Loucy (cell line): ENCODE measurements around the gene EMP1.

Experiments used
- H2AFZ ChIP-seq: fragments of 200-600 bp; sonication (generic); 2 replicates; pipeline ENCODE4 v1.6.0; 2016; ENCODE audit warnings: antibody characterized with exemption, mild to moderate bottlenecking, low read length, moderate library complexity
- H3F3A ChIP-seq: fragments of 200-600 bp; 2 replicates; pipeline ENCODE4 v1.6.0; 2016; ENCODE audit warnings: antibody characterized with exemption, low read depth, mild to moderate bottlenecking
- H3K27me3 ChIP-seq: fragments of 200-600 bp; sonication (generic); 2 replicates; pipeline ENCODE4 v1.6.1; 2014; ENCODE audit warnings: low read length, mild to moderate bottlenecking; ENCODE audit not compliant: insufficient read depth, poor library complexity, severe bottlenecking
- H3K36me3 ChIP-seq: fragments of 200-600 bp; sonication (generic); 2 replicates; pipeline ENCODE4 v1.6.1; 2016; ENCODE audit warnings: low read length; ENCODE audit not compliant: insufficient read depth
- H3K4me1 ChIP-seq: fragments of 200-600 bp; sonication (generic); 2 replicates; pipeline ENCODE4 v1.5.1; 2014; ENCODE audit warnings: low read length, mild to moderate bottlenecking; ENCODE audit not compliant: insufficient read depth, poor library complexity, severe bottlenecking
- H3K4me2 ChIP-seq: fragments of 200-600 bp; sonication (generic); 2 replicates; pipeline ENCODE4 v1.6.0; 2014; ENCODE audit warnings: antibody characterized with exemption, low read length, low read depth, mild to moderate bottlenecking; ENCODE audit not compliant: poor library complexity, severe bottlenecking
- H3K4me3 ChIP-seq: fragments of 200-600 bp; sonication (generic); 2 replicates; pipeline ENCODE4 v1.5.1; 2014; ENCODE audit warnings: low read length, mild to moderate bottlenecking, mixed read lengths; ENCODE audit not compliant: poor library complexity, severe bottlenecking
- H3K79me2 ChIP-seq: fragments of 200-600 bp; sonication (generic); 2 replicates; pipeline ENCODE4 v1.6.1; 2014; ENCODE audit warnings: low read length; ENCODE audit not compliant: insufficient read depth
- H3K9ac ChIP-seq: fragments of 200-600 bp; sonication (generic); 2 replicates; pipeline ENCODE4 v1.6.0; 2014; ENCODE audit warnings: mild to moderate bottlenecking, low read depth, low read length, moderate library complexity; ENCODE audit not compliant: poor library complexity, severe bottlenecking
- H3K9me2 ChIP-seq: fragments of 200-600 bp; sonication (generic); replicated peaks from 2 replicates; pipeline ENCODE4 v1.6.1; 2016; ENCODE audit warnings: low read depth, low read length, mixed read lengths
- H3K9me3 ChIP-seq: fragments of 200-600 bp; sonication (generic); 2 replicates; pipeline ENCODE4 v1.6.1; 2014; ENCODE audit warnings: mild to moderate bottlenecking, antibody characterized with exemption, low read length, low read depth; ENCODE audit not compliant: insufficient read depth
- H4K20me1 ChIP-seq: fragments of 200-600 bp; sonication (generic); 2 replicates; pipeline ENCODE4 v1.6.0; 2014; ENCODE audit warnings: antibody characterized with exemption, low read length, mild to moderate bottlenecking; ENCODE audit not compliant: insufficient read depth, poor library complexity, severe bottlenecking
- CTCF ChIP-seq: fragments of 200-600 bp; sonication (generic); conservative IDR thresholded peaks from 2 replicates; pipeline ENCODE4 v1.5.1; 2014; ENCODE audit warnings: mild to moderate bottlenecking, antibody characterized with exemption, low read length
- EZH2phosphoT487 ChIP-seq: fragments of 200-600 bp; IDR thresholded peaks from 2 replicates; pipeline ENCODE4 v1.6.1; 2018; ENCODE audit warnings: antibody characterized with exemption, mild to moderate bottlenecking, moderate library complexity, borderline replicate concordance

The EMP1 gene

GRCh38 chr12:13248964-13249363 lies 52.4 kb downstream of the EMP1 start:
- no peak overlapping the region for H3K4me3 ChIP-seq
- H3K9ac ChIP-seq: no peak overlapping the region
- H3F3A ChIP-seq: no peaks in the 10 kb centered on the region
- no peaks in the 10 kb centered on the region for H3K79me2 ChIP-seq
- H3K4me2 ChIP-seq: no peak overlapping the region
- H3K4me1 ChIP-seq: no peaks in the 10 kb centered on the region
- H3K9me2 ChIP-seq: no peaks in the 10 kb centered on the region
- H3K36me3 ChIP-seq: no peaks in the 10 kb centered on the region
- TF ChIP-seq EZH2phosphoT487 (no peak), CTCF (no peak)
- H3K27me3 ChIP-seq: peaks cover 8% of the 10 kb centered on the region
- H4K20me1 ChIP-seq: no peaks in the 10 kb centered on the region
- no peaks in the 10 kb centered on the region for H3K9me3 ChIP-seq
- no peak overlapping the region for H2AFZ ChIP-seq

- Histone ChIP-seq H3K79me2 (no peaks in the 10 kb centered on the region), H3K27me3 (no peaks in the 10 kb centered on the region), H3K9me2 (no peaks in the 10 kb centered on the region), H3K36me3 (no peaks in the 10 kb centered on the region), H3K9me3 (no peaks in the 10 kb centered on the region), H3K4me2 (no peak overlapping the region), H3K4me3 (no peak overlapping the region), H3K9ac (no peak overlapping the region), H4K20me1 (no peaks in the 10 kb centered on the region), H3K4me1 (no peaks in the 10 kb centered on the region), H2AFZ (no peak overlapping the region), H3F3A (no peaks in the 10 kb centered on the region)
- TF ChIP-seq CTCF (no peak), EZH2phosphoT487 (no peak)
Observed at GRCh38 chr12:13250416-13250815, 53.9 kb downstream of the EMP1 start.

GRCh38 chr12:13251521-13251920 lies 55.0 kb downstream of the EMP1 start:
- Histone ChIP-seq H3K27me3 (no peaks in the 10 kb centered on the region), H2AFZ (no peak overlapping the region), H3K4me2 (no peak overlapping the region), H3K4me3 (no peak overlapping the region), H3K79me2 (no peaks in the 10 kb centered on the region), H4K20me1 (no peaks in the 10 kb centered on the region), H3K9me3 (no peaks in the 10 kb centered on the region), H3K9me2 (no peaks in the 10 kb centered on the region), H3K9ac (no peak overlapping the region), H3K4me1 (peaks cover 5% of the 10 kb centered on the region), H3K36me3 (no peaks in the 10 kb centered on the region), H3F3A (no peaks in the 10 kb centered on the region)
- TF ChIP-seq EZH2phosphoT487 (no peak), CTCF (no peak)
